AG04449 (cell line): Measurements from ENCODE around the gene SLC9A2.

Experiments used
- CTCF ChIA-PET: fragments of 350-600 bp; formaldehyde crosslinking; extraction: SDS; loops from one replicate; lab custom pipeline; 2021; ENCODE audit warnings: antibody characterized with exemption; lab: Yijun Ruan, JAX
- POLR2A ChIA-PET: fragments of 400-600, 350-600 bp; formaldehyde crosslinking; extraction: SDS; loops from one replicate; lab custom pipeline; 2020; ENCODE audit warnings: antibody characterized with exemption, inconsistent platforms; lab: Yijun Ruan, JAX
- DNase-seq: peaks from one replicate; pipeline ENCODE4 v3.0.0-alpha.2; 2010; ENCODE audit warnings: low read depth, low spot score
- H3K4me3 ChIP-seq: 2 replicates; pipeline ENCODE4 v1.5.1; 2011; ENCODE audit warnings: low read depth, mild to moderate bottlenecking, control low read depth, low read length
- TF ChIP-seq, protein P1 (sequence below): IDR thresholded peaks from one replicate; pipeline ENCODE4 v1.5.1; 2011; ENCODE audit warnings: mild to moderate bottlenecking, moderate library complexity, low read length, control low read depth, inconsistent platforms; ENCODE audit not compliant: insufficient read depth; ENCODE audit errors: missing control alignments

The SLC9A2 gene

DNA sequence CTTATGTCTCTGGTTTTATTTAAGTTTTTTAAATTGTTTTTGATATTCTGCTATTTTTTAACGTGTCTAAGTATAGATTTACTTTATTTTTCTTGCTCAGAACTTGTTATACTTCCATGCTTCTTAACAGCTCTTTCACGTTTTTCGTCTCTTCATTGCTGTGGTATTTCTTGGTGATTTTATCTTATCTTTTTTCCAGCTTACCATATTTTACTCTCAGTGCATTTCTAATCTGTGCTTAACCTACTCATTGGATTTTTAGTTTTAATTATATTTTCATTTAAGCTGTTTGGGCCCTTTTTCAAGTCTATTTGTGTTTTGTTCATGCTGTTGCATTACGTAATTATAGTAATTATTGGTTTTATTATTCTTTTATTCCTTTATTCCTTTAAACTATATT is 11.1 kb downstream of the SLC9A2 start:
- no peak for DNase-seq
- H3K4me3 ChIP-seq: no peak overlapping the region
- ChIA-PET CTCF (interaction anchor here (1.6 kb wide), 1 partner anchor 15 kb away, joined by 4 read pairs; no protein-coding TSS in a partner anchor), POLR2A (no interaction called here)
- TF ChIP-seq, protein P1, sequence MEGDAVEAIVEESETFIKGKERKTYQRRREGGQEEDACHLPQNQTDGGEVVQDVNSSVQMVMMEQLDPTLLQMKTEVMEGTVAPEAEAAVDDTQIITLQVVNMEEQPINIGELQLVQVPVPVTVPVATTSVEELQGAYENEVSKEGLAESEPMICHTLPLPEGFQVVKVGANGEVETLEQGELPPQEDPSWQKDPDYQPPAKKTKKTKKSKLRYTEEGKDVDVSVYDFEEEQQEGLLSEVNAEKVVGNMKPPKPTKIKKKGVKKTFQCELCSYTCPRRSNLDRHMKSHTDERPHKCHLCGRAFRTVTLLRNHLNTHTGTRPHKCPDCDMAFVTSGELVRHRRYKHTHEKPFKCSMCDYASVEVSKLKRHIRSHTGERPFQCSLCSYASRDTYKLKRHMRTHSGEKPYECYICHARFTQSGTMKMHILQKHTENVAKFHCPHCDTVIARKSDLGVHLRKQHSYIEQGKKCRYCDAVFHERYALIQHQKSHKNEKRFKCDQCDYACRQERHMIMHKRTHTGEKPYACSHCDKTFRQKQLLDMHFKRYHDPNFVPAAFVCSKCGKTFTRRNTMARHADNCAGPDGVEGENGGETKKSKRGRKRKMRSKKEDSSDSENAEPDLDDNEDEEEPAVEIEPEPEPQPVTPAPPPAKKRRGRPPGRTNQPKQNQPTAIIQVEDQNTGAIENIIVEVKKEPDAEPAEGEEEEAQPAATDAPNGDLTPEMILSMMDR: no peak

- CTCF ChIA-PET: interaction anchor here (1.1 to 1.7 kb wide), 2 partner anchors 17 to 160 kb away, joined by 3 to 5 read pairs; partner anchors contain the start of gene SLC9A4
- no peak for DNase-seq
- no peak overlapping the region for H3K4me3 ChIP-seq
- TF ChIP-seq, protein P1: no peak
- POLR2A ChIA-PET: no interaction called here
These were observed 13.2 kb downstream of the SLC9A2 start for GRCh38 chr2:102632380-102633175.

- DNase-seq: no peak
- ChIA-PET CTCF (no interaction called here), POLR2A (no interaction called here)
- H3K4me3 ChIP-seq: no peak overlapping the region
- TF ChIP-seq, protein P1: no peak
These were observed 15.5 kb downstream of the SLC9A2 start for GRCh38 chr2:102634831-102635241.

DNA sequence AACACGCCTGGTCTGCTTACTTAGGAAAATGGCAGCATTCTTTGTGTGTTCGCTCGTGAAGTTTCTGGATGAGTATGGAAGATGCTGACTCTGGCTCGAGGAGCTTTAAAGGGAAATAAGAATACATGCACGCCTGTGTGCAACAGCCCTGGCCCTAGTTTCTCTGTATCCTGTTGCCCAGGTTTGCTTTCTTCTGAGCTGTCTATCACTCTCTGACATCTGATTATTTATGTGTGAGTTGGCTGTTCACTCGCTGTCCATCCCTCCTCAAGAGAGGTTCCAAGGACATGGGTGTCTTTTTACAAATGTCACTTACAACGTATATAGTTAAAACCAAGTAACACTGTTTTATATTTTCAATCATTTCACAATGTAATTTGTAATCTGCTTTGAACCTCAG is 16.0 kb downstream of the SLC9A2 start:
- ChIA-PET POLR2A (no interaction called here), CTCF (no interaction called here)
- no peak overlapping the region for H3K4me3 ChIP-seq
- TF ChIP-seq, protein P1: no peak
- DNase-seq: no peak

DNA sequence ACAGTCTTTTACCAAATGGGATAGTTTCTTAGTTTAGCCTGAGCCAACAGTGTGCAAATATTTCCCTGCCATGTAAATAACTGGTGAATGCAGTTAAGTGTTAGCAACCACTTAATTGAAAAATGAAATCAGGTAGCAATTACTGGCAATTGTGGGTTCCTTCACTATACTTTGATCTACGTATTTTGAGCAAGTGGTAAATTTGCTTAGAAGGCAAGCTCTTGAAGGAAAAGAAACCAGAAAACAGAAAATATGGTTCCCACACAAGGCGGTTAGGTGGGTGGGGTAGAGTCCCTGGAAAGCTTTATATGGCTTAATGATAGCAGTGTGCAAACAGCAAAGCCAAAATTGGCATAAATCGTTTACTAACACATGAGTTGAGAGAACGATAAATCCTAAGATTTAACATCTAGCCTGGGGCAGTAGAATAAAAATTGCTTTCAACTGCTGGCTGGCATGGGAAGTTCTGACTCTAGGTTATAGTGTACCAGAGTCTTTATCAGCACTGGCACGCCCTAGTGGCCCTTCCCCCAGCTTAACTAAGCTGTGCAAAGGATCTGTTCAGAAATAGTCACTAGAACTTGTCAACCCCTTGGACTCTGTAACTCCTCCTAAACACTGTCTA is 17.0 kb downstream of the SLC9A2 start:
- TF ChIP-seq, protein P1: no peak
- DNase-seq: no peak
- POLR2A ChIA-PET: no interaction called here
- CTCF ChIA-PET: no interaction called here
- H3K4me3 ChIP-seq: no peak overlapping the region

DNA sequence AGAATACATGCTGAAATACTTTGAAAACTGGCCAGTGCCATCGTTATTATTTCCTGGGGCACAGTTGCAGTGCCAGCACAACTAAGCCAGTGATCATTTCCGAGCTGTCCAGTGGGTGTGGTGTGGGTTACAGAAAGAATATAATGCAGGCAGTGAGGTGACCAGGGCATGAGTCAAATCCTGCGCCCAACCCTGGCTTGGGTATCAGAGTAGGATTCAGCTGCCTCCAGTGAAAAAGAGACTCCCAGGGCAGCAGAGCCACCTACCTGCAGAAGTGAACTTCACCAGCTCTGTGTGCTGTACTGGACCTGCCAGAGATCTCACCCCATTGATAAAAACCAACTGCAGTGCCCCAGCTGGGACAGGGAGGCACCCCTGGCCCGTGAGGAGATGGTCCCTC is 18.0 kb downstream of the SLC9A2 start:
- TF ChIP-seq, protein P1: no peak
- ChIA-PET POLR2A (no interaction called here), CTCF (interaction anchor here (0.8 kb wide), 1 partner anchor 22 kb away, joined by 3 read pairs; no protein-coding TSS in a partner anchor)
- H3K4me3 ChIP-seq: no peak overlapping the region
- no peak for DNase-seq
